PC-9 (cell line): ENCODE measurements around the gene HAP1.

ENCODE experiments used
- CTCF ChIP-seq: fragments of 200-600 bp; sonication (generic); conservative IDR thresholded peaks from 2 replicates; pipeline ENCODE4 v1.6.1; 2017; ENCODE audit warnings: mixed run types, antibody characterized with exemption, mild to moderate bottlenecking, moderate library complexity
- EZH2 ChIP-seq: fragments of 200-600 bp; sonication (generic); IDR thresholded peaks from 2 replicates; pipeline ENCODE4 v1.8.0; 2017; ENCODE audit warnings: antibody characterized with exemption, low read depth

- TF ChIP-seq CTCF (no peak), EZH2 (no peak)
Observed at GRCh38 chr17:41777157-41777573, 42.7 kb upstream of the HAP1 start.
